ENCODE measurements around the gene TRIL. TPM values are rescaled to one million over a fixed set of nuclear protein-coding genes. Genes with fewer than 3 reads are reported as not detected.

Gene TRIL
- total and polyA plus RNA-seq, 9 of the 15 experiments (the other 6 are each of a cell fraction or from before 2014, with no cell fraction given): not detected

GRCh38 chr7:28919510-28919909, 38.6 kb downstream of the TRIL start:
- Histone ChIP-seq H3K4me1 (replicated peaks in 1 of 2; ENCODE audit: control insufficient read depth in 2 of 2, insufficient read depth in 2 of 2, low read length in 2 of 2) (no peaks in the 10 kb centered on the region), H3K27me3 (ENCODE audit: control insufficient read depth in 2 of 2, insufficient read depth in 2 of 2, low read length in 2 of 2) (no peaks in the 10 kb centered on the region), H2AFZ (ENCODE audit: low read depth, low read length) (no peak overlapping the region), H3K36me3 (ENCODE audit: control insufficient read depth, insufficient read depth, low read length) (no peaks in the 10 kb centered on the region), H4K20me1 (replicated peaks; ENCODE audit: control insufficient read depth, insufficient read depth, low read length) (no peaks in the 10 kb centered on the region), H3K9me1 (ENCODE audit: control insufficient read depth, insufficient read depth, low read length) (no peaks in the 10 kb centered on the region), H3K9me3 (replicated peaks; ENCODE audit: control insufficient read depth, insufficient read depth, low read depth, low read length) (no peaks in the 10 kb centered on the region), H3K9ac (ENCODE audit: insufficient read depth in 1 of 2, low read depth in 2 of 2, low read length in 2 of 2) (no peak overlapping the region), H3K27ac (ENCODE audit: extremely low read depth, low read depth, low read length) (no peak overlapping the region), H3K4me2 (ENCODE audit: insufficient read depth, low read length) (no peak overlapping the region), H3K4me3 (no peak overlapping the region), H3K79me2 (ENCODE audit: control insufficient read depth, insufficient read depth, low read length) (no peaks in the 10 kb centered on the region)
- intact Hi-C loops (cut with micrococcal nuclease) (no loop called here), in situ Hi-C loops (cut with MboI) (no loop called here)
- DNase-seq (ENCODE audit: extremely low read depth in 1 of 4, low spot score in 3 of 4) (no peak), ATAC-seq (no peak), FAIRE-seq (no peak)
- TF ChIP-seq ZNF121 (CRISPR knock-in tag; conservative IDR thresholded peaks at IDR 0.05): no peak
- WGBS (ENCODE audit: insufficient coverage, low coverage, missing lambda C conversion rate): 1% methylated on average over 9 of the region's 9 CpGs
- no TSS peak for BruUV-seq (replicated peaks)
- CTCF ChIA-PET (ENCODE audit: low intra/inter-chr PET ratio): no interaction called here
- POLR2A ChIA-PET: no interaction called here

GRCh38 chr7:28908775-28909174, 49.4 kb downstream of the TRIL start:
- H3K9ac ChIP-seq (ENCODE audit: insufficient read depth in 1 of 2, low read depth in 2 of 2, low read length in 2 of 2): no peak overlapping the region
- no peak overlapping the region for H3K27ac ChIP-seq (ENCODE audit: extremely low read depth, low read depth, low read length)
- H2AFZ ChIP-seq (ENCODE audit: low read depth, low read length): no peak overlapping the region
- H3K79me2 ChIP-seq (ENCODE audit: control insufficient read depth, insufficient read depth, low read length): no peaks in the 10 kb centered on the region
- H3K27me3 ChIP-seq (ENCODE audit: control insufficient read depth in 2 of 2, insufficient read depth in 2 of 2, low read length in 2 of 2): peaks cover 0 to 6% of the 10 kb centered on the region in 2 experiments; a peak in 2 of 5 replicates
- FAIRE-seq (no peak), ATAC-seq (no peak), DNase-seq (ENCODE audit: extremely low read depth in 1 of 4, low spot score in 3 of 4) (no peak)
- H3K4me2 ChIP-seq (ENCODE audit: insufficient read depth, low read length): no peak overlapping the region
- ChIA-PET POLR2A (no interaction called here), CTCF (ENCODE audit: low intra/inter-chr PET ratio) (no interaction called here)
- BruUV-seq (replicated peaks): no TSS peak
- H3K4me1 ChIP-seq (replicated peaks in 1 of 2; ENCODE audit: control insufficient read depth in 2 of 2, insufficient read depth in 2 of 2, low read length in 2 of 2): no peaks in the 10 kb centered on the region
- no peaks in the 10 kb centered on the region for H3K9me3 ChIP-seq (replicated peaks; ENCODE audit: control insufficient read depth, insufficient read depth, low read depth, low read length)
- H3K36me3 ChIP-seq (ENCODE audit: control insufficient read depth, insufficient read depth, low read length): no peaks in the 10 kb centered on the region
- 0% methylated on average over 5 of the region's 5 CpGs for WGBS (ENCODE audit: insufficient coverage, low coverage, missing lambda C conversion rate)
- intact Hi-C loops (cut with micrococcal nuclease): no loop called here
- no peaks in the 10 kb centered on the region for H4K20me1 ChIP-seq (replicated peaks; ENCODE audit: control insufficient read depth, insufficient read depth, low read length)
- in situ Hi-C loops (cut with MboI): no loop called here
- H3K9me1 ChIP-seq (ENCODE audit: control insufficient read depth, insufficient read depth, low read length): no peaks in the 10 kb centered on the region
- no peak overlapping the region for H3K4me3 ChIP-seq
- no peak for TF ChIP-seq CREB5 (CRISPR knock-in tag; IDR thresholded peaks at IDR 0.05)
- TF ChIP-seq ZNF407 (IDR thresholded peaks at IDR 0.05; ENCODE audit: low read depth): no peak
- no peak for TF ChIP-seq NR1H2 (CRISPR knock-in tag; IDR thresholded peaks at IDR 0.05)
- TF ChIP-seq SUPT5H (IDR thresholded peaks at IDR 0.05): no peak
- no peak for TF ChIP-seq DMBX1 (CRISPR knock-in tag; IDR thresholded peaks at IDR 0.05; ENCODE audit: borderline replicate concordance)
- no peak for TF ChIP-seq ZNF316 (IDR thresholded peaks at IDR 0.05)

Measured in K562 (cell line).